Jurkat, Clone E6-1 (cell line): ENCODE data around the gene SWSAP1.
A peak's percentile ranks its signal among the peaks of the same experiment; 100 is the strongest.
"Not testable (repeated sequence)": the region's sequence is repeated elsewhere in the genome, so short reads cannot be mapped to it uniquely, and the experiment has no call there.

ENCODE experiments used
- DNase-seq: peaks from one replicate; pipeline ENCODE4 v3.0.0-alpha.2; 2011; ENCODE audit warnings: low read depth, low spot score
- H3K4me3 ChIP-seq: 2 replicates; pipeline ENCODE4 v1.5.1; 2011; ENCODE audit warnings: mild to moderate bottlenecking, low read length, control low read depth, moderate library complexity

The SWSAP1 gene

GRCh38 chr19:11373885-11374432 lies 507 bp upstream of the SWSAP1 start:
- H3K4me3 ChIP-seq: peak overlapping the region; percentile 64
- no peak for DNase-seq

- H3K4me3 ChIP-seq: peak overlapping the region; percentile 64
- peak; percentile 68 for DNase-seq
These were observed 880 bp downstream of the SWSAP1 start for GRCh38 chr19:11375143-11375948.

GRCh38 chr19:11377237-11377636 lies 2.8 kb downstream of the SWSAP1 start:
- DNase-seq: no peak
- peak overlapping the region; percentile 7; the same call in 1 of the 2 replicates for H3K4me3 ChIP-seq

- H3K4me3 ChIP-seq: no peak overlapping the region
- DNase-seq: no peak
These were observed 3.3 kb downstream of the SWSAP1 start for GRCh38 chr19:11377756-11378155.

GRCh38 chr19:11378319-11379189 lies 4.1 kb downstream of the SWSAP1 start:
- DNase-seq: no peak
- H3K4me3 ChIP-seq: no peak overlapping the region

- DNase-seq, H3K4me3 ChIP-seq: not testable (repeated sequence)
These were observed 4.9 kb downstream of the SWSAP1 start for GRCh38 chr19:11379269-11379845.

GRCh38 chr19:11379857-11380350 lies 5.4 kb downstream of the SWSAP1 start:
- no peak for DNase-seq
- peak overlapping the region; percentile 76 for H3K4me3 ChIP-seq

GRCh38 chr19:11380653-11381537 lies 6.4 kb downstream of the SWSAP1 start:
- H3K4me3 ChIP-seq: peak overlapping the region; percentile 76
- DNase-seq: peak; percentile 98

GRCh38 chr19:11382898-11383705 lies 8.6 kb downstream of the SWSAP1 start:
- H3K4me3 ChIP-seq: peak overlapping the region; percentile 37

GRCh38 chr19:11383706-11384048 lies 9.2 kb downstream of the SWSAP1 start:
- no peak overlapping the region for H3K4me3 ChIP-seq
- DNase-seq: no peak

More at GRCh38 chr19:11382898-11383705, 8.6 kb downstream of the SWSAP1 start:
- no peak for DNase-seq

- H3K4me3 ChIP-seq: no peak overlapping the region
- DNase-seq: no peak
These were observed 10.3 kb downstream of the SWSAP1 start for GRCh38 chr19:11384778-11385129.

GRCh38 chr19:11387162-11388034 lies 12.9 kb downstream of the SWSAP1 start:
- no peak for DNase-seq
- H3K4me3 ChIP-seq: no peak overlapping the region

- no peak overlapping the region for H3K4me3 ChIP-seq
- DNase-seq: no peak
These were observed 15.9 kb downstream of the SWSAP1 start for GRCh38 chr19:11390359-11390758.

- no peak for DNase-seq
- no peak overlapping the region for H3K4me3 ChIP-seq
These were observed 16.6 kb downstream of the SWSAP1 start for GRCh38 chr19:11390933-11391680.

- no peak for DNase-seq
- no peak overlapping the region for H3K4me3 ChIP-seq
These were observed 22.7 kb downstream of the SWSAP1 start for GRCh38 chr19:11397089-11397610.

- H3K4me3 ChIP-seq: no peak overlapping the region
- DNase-seq: no peak
These were observed 25.2 kb downstream of the SWSAP1 start for GRCh38 chr19:11399667-11400066.
